ENCODE results near the gene CHI3L2. TPM values are rescaled to one million over a fixed set of nuclear protein-coding genes. Genes with fewer than 3 reads are reported as not detected.

The CHI3L2 gene
- total RNA-seq, 4 donors from 2014 or later = 0.42 to 13.1 (median 4.7) TPM; not detected in 1

- Histone ChIP-seq H3K4me3 (no peak overlapping the region), H3K36me3 (no peaks in the 10 kb centered on the region), H3K27ac (no peak overlapping the region), H3K9me3 (peaks cover 0 to 17% (median 0%) of the 10 kb centered on the region in 3 donors), H3K4me1 (peaks cover 0 to 8% (median 3%) of the 10 kb centered on the region in 3 donors), H3K27me3 (peaks cover 31% of the 10 kb centered on the region)
- 14 to 58% methylated on average over 1 of the region's 1 CpG for WGBS, 2 donors (ENCODE audit: low coverage in 1 of 2)
- TF ChIP-seq CTCF (IDR thresholded peaks at IDR 0.05) (no peak), POLR2AphosphoS5 (IDR thresholded peaks at IDR 0.05) (no peak), EP300 (IDR thresholded peaks at IDR 0.05) (no peak), POLR2A (IDR thresholded peaks at IDR 0.05) (no peak)
- peak; percentile 85 for ATAC-seq
Measured at GRCh38 chr1:111275079-111275478, 47.6 kb downstream of the CHI3L2 start.

- no peaks in the 10 kb centered on the region for H3K36me3 ChIP-seq
- peaks cover 23% of the 10 kb centered on the region for H3K27me3 ChIP-seq
- H3K9me3 ChIP-seq = peaks cover 0 to 9% (median 0%) of the 10 kb centered on the region in 3 donors
- peaks cover 0 to 6% (median 3%) of the 10 kb centered on the region in 3 donors for H3K4me1 ChIP-seq
- ATAC-seq = no peak
- no peak overlapping the region for H3K27ac ChIP-seq
- no peak for TF ChIP-seq POLR2A (IDR thresholded peaks at IDR 0.05)
- TF ChIP-seq EP300 (IDR thresholded peaks at IDR 0.05) = no peak
- TF ChIP-seq CTCF (IDR thresholded peaks at IDR 0.05) = no peak
- no peak for TF ChIP-seq POLR2AphosphoS5 (IDR thresholded peaks at IDR 0.05)
- no peak overlapping the region for H3K4me3 ChIP-seq
Measured at GRCh38 chr1:111275780-111276433, 48.4 kb downstream of the CHI3L2 start.

- Histone ChIP-seq H3K4me1 (no peaks in the 10 kb centered on the region), H3K27ac (no peak overlapping the region), H3K36me3 (no peaks in the 10 kb centered on the region), H3K4me3 (no peak overlapping the region), H3K9me3 (peaks cover 0 to 8% (median 0%) of the 10 kb centered on the region in 3 donors), H3K27me3 (no peaks in the 10 kb centered on the region)
- ATAC-seq = no peak
- WGBS, 2 donors (ENCODE audit: low coverage in 1 of 2) = 68 to 73% methylated on average over 4 of the region's 4 CpGs
- no peak for TF ChIP-seq EP300 (IDR thresholded peaks at IDR 0.05)
- TF ChIP-seq POLR2AphosphoS5 (IDR thresholded peaks at IDR 0.05) = no peak
- TF ChIP-seq CTCF (IDR thresholded peaks at IDR 0.05) = no peak
- no peak for TF ChIP-seq POLR2A (IDR thresholded peaks at IDR 0.05)
Measured at GRCh38 chr1:111279144-111279543, 51.6 kb downstream of the CHI3L2 start.

DNA sequence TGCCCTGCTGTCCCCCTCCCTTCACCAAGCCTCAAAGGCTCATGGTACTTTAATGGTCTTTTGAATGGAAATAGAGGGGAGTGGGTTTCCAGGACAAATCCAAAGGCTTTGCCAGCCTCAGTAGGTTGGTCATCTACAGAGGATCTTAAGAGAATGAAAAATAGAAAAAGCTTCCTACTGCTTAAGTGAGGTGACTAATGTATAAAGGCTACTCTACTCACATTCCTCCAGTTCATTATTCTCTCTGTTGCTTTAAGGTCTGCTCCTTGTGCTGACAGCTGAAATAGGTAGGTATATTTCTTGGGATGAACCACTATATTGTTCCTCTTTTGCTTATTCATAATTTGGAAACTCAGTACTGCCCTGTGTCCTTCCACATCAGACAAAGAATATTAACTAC is 52.8 kb downstream of the CHI3L2 start:
- TF ChIP-seq POLR2AphosphoS5 (IDR thresholded peaks at IDR 0.05) (no peak), POLR2A (IDR thresholded peaks at IDR 0.05) (no peak), CTCF (IDR thresholded peaks at IDR 0.05) (no peak), EP300 (IDR thresholded peaks at IDR 0.05) (no peak)
- no peak for ATAC-seq
- no peaks in the 10 kb centered on the region for H3K36me3 ChIP-seq
- H3K4me1 ChIP-seq = no peaks in the 10 kb centered on the region
- H3K4me3 ChIP-seq = no peak overlapping the region
- H3K27me3 ChIP-seq = no peaks in the 10 kb centered on the region
- H3K27ac ChIP-seq = no peak overlapping the region
- H3K9me3 ChIP-seq = peaks cover 0 to 8% (median 0%) of the 10 kb centered on the region in 3 donors

- no peak for TF ChIP-seq CTCF (IDR thresholded peaks at IDR 0.05)
- no peak for TF ChIP-seq POLR2AphosphoS5 (IDR thresholded peaks at IDR 0.05)
- TF ChIP-seq POLR2A (IDR thresholded peaks at IDR 0.05) = no peak
- TF ChIP-seq EP300 (IDR thresholded peaks at IDR 0.05) = no peak
- Histone ChIP-seq H3K36me3 (no peaks in the 10 kb centered on the region), H3K27me3 (no peaks in the 10 kb centered on the region), H3K4me3 (no peak overlapping the region), H3K9me3 (peaks cover 0 to 6% (median 0%) of the 10 kb centered on the region in 3 donors), H3K27ac (no peak overlapping the region), H3K4me1 (no peaks in the 10 kb centered on the region)
- WGBS, 2 donors (ENCODE audit: low coverage in 1 of 2) = 83 to 87% methylated on average over 3 to 5 of the region's 5 CpGs
- ATAC-seq = no peak
Measured at GRCh38 chr1:111281411-111281810, 53.9 kb downstream of the CHI3L2 start.

Measured in gastroesophageal sphincter (tissue), 4 donors.